ENCODE data around the gene ADIPOQ.
A peak's percentile ranks its signal among the peaks of the same experiment; 100 is the strongest.

- TF ChIP-seq POLR2AphosphoS5 (IDR thresholded peaks at IDR 0.05): no peak
- peak in 9 of 11 experiments; percentile 40 to 69 (median 61) for TF ChIP-seq CTCF (IDR thresholded peaks at IDR 0.05 in 8 of 11, conservative IDR thresholded peaks at IDR 0.05 in 3 of 11)
These were observed 20.8 kb upstream of the ADIPOQ start for GRCh38 chr3:186821429-186822387.

Measured in spleen (tissue), 7 donors.